Endothelial cell of umbilical vein (primary cell): ENCODE results near the gene CEP104. TPM values are rescaled to one million over a fixed set of nuclear protein-coding genes. Genes with fewer than 3 reads are reported as not detected.

Experiments used
- BruUV-seq: library from RNA; stranded (reverse); fragments of 400-500 nt; replicated peaks from 2 replicates; lab custom pipeline; 2021; lab: Mats Ljungman, UMichigan
- CTCF ChIA-PET: fragments of 300-600, 350-600 bp; sonication (Branson Sonifier 250); formaldehyde crosslinking; loops from one replicate; lab custom pipeline; 2021; ENCODE audit warnings: antibody characterized with exemption, inconsistent platforms; lab: Charles Lee
- POLR2A ChIA-PET: fragments of 300-600, 350-600 bp; sonication (Branson Sonifier 250); formaldehyde crosslinking; loops from one replicate; lab custom pipeline; 2021; ENCODE audit warnings: antibody characterized with exemption, inconsistent platforms; lab: Charles Lee
- DNase-seq: peaks from one replicate; pipeline ENCODE4 v3.0.0-alpha.2; 2011; ENCODE audit warnings: low read depth, low spot score
- FAIRE-seq: peaks from 2 replicates; lab custom pipeline; 2011; peaks lifted over from hg19 to GRCh38; lab: Jason Lieb, UNC
- H2AFZ ChIP-seq: 2 replicates; pipeline ENCODE4 v1.6.0; 2012; ENCODE audit warnings: low read depth, low read length, control low read depth, inconsistent platforms
- H3K27ac ChIP-seq: 2 replicates; pipeline ENCODE4 v1.5.1; 2011; ENCODE audit warnings: low read depth, mild to moderate bottlenecking, control low read depth, low read length, moderate library complexity; ENCODE audit not compliant: insufficient read depth
- H3K27me3 ChIP-seq, 2 experiments: 2 replicates each; pipeline versions ENCODE4 v1.6.0 to v1.6.1; 2011; ENCODE audit warnings: low read length in 2 of 2, mixed read lengths in 1 of 2; ENCODE audit not compliant: control insufficient read depth in 2 of 2, insufficient read depth in 2 of 2
- H3K36me3 ChIP-seq, 2 experiments: 2 replicates in 1 of 2; 3 replicates in 1 of 2; pipeline ENCODE4 v1.5.1; 2011; ENCODE audit warnings: low read length in 2 of 2, mild to moderate bottlenecking in 1 of 2, moderate library complexity in 1 of 2; ENCODE audit not compliant: control insufficient read depth in 2 of 2, insufficient read depth in 2 of 2; ENCODE audit errors: extremely low read depth in 1 of 2
- H3K4me1 ChIP-seq: 3 replicates; pipeline ENCODE4 v1.5.1; 2011; ENCODE audit warnings: mild to moderate bottlenecking, low read length; ENCODE audit not compliant: control insufficient read depth, insufficient read depth; ENCODE audit errors: extremely low read depth
- H3K4me2 ChIP-seq: 2 replicates; pipeline ENCODE4 v1.6.1; 2011; ENCODE audit warnings: low read length, control low read depth, mixed read lengths; ENCODE audit not compliant: insufficient read depth
- H3K4me3 ChIP-seq, 3 experiments: fragments of 200-600 bp in 1 of 3; sonication (generic), shearing (Covaris generic) in 1 of 3; replicated peaks in 1 of 3; 2 replicates each; pipeline ENCODE4 v1.5.1; 2011 to 2016; ENCODE audit warnings: control low read depth in 3 of 3, low read length in 3 of 3, mild to moderate bottlenecking in 2 of 3, inconsistent platforms in 1 of 3, low read depth in 1 of 3, moderate library complexity in 1 of 3; ENCODE audit not compliant: insufficient read depth in 1 of 3
- H3K79me2 ChIP-seq: 2 replicates; pipeline ENCODE4 v1.6.0; 2012; ENCODE audit warnings: low read length, inconsistent platforms; ENCODE audit not compliant: control insufficient read depth, insufficient read depth
- H3K9ac ChIP-seq: replicated peaks from 2 replicates; pipeline ENCODE3; 2011; ENCODE audit warnings: low read length, control low read depth; ENCODE audit not compliant: insufficient read depth; ENCODE audit errors: extremely low read depth
- H3K9me1 ChIP-seq: replicated peaks from 3 replicates; pipeline ENCODE4 v1.6.0; 2011; ENCODE audit warnings: mild to moderate bottlenecking, low read length; ENCODE audit not compliant: control insufficient read depth, insufficient read depth; ENCODE audit errors: extremely low read depth
- H3K9me3 ChIP-seq: replicated peaks from 2 replicates; pipeline ENCODE4 v1.5.1; 2012; ENCODE audit warnings: low read length, inconsistent platforms; ENCODE audit not compliant: control insufficient read depth, insufficient read depth
- H4K20me1 ChIP-seq: replicated peaks from 2 replicates; pipeline ENCODE3; 2011; ENCODE audit warnings: mild to moderate bottlenecking, low read length; ENCODE audit not compliant: control insufficient read depth, insufficient read depth; ENCODE audit errors: extremely low read depth
- CTCF ChIP-seq, 2 donors: IDR thresholded peaks; 1 replicate in 1 of 2; 2 replicates in 1 of 2; pipeline ENCODE4 v1.5.1; 2011; ENCODE audit warnings: low read length in 2 of 2, mild to moderate bottlenecking in 2 of 2, moderate library complexity in 2 of 2, control low read depth in 1 of 2, inconsistent platforms in 1 of 2, low read depth in 1 of 2; ENCODE audit not compliant: insufficient read depth in 1 of 2; ENCODE audit errors: extremely low read depth in 1 of 2
- EZH2 ChIP-seq: IDR thresholded peaks from 2 replicates; pipeline ENCODE4 v1.6.1; 2012; ENCODE audit warnings: borderline replicate concordance, low read depth, mild to moderate bottlenecking, moderate library complexity, low read length, inconsistent platforms; ENCODE audit not compliant: severe bottlenecking
- FOS ChIP-seq: IDR thresholded peaks from 2 replicates; pipeline ENCODE4 v1.6.1; 2011; ENCODE audit warnings: mild to moderate bottlenecking, low read length, moderate library complexity, borderline replicate concordance; ENCODE audit not compliant: insufficient read depth
- GATA2 ChIP-seq: IDR thresholded peaks from 2 replicates; pipeline ENCODE4 v1.7.0; 2011; ENCODE audit warnings: low read depth, mild to moderate bottlenecking, moderate library complexity, mixed read lengths, low read length; ENCODE audit not compliant: insufficient read length, insufficient read depth
- JUN ChIP-seq: IDR thresholded peaks from 2 replicates; pipeline ENCODE4 v1.6.1; 2011; ENCODE audit warnings: borderline replicate concordance, low read depth; ENCODE audit not compliant: insufficient read length, insufficient read depth
- MAX ChIP-seq: IDR thresholded peaks from 2 replicates; pipeline ENCODE4 v1.6.1; 2011; ENCODE audit not compliant: insufficient read depth, insufficient read length
- MYC ChIP-seq: IDR thresholded peaks from one replicate; pipeline ENCODE4 v1.6.1; 2011; ENCODE audit warnings: mild to moderate bottlenecking, low read depth, low read length
- POLR2A ChIP-seq: IDR thresholded peaks from 2 replicates; pipeline ENCODE4 v1.6.1; 2012; ENCODE audit warnings: low read depth, mild to moderate bottlenecking, control low read depth, low read length
- POLR2AphosphoS5 ChIP-seq: IDR thresholded peaks from 2 replicates; pipeline ENCODE4 v1.6.1; 2012; ENCODE audit warnings: low read depth, mild to moderate bottlenecking, control low read depth, low read length, moderate library complexity; ENCODE audit not compliant: insufficient read depth
- dilution Hi-C: fragments of 300-500 bp; cut with MboI; formaldehyde crosslinking; loops from one replicate; pipeline ENCODE4 v1.15.0; 2019; ENCODE audit warnings: low sequenced_read_pairs; ENCODE audit not compliant: extremely low pct_ligation_motif_present
- intact Hi-C: fragments of 100-400 bp; cut with micrococcal nuclease; formaldehyde crosslinking; loops from one replicate; pipeline ENCODE4 v1.10.0; 2022
- polyA plus RNA-seq, 4 experiments: library from polyadenylated mRNA; depleted of rRNA in 3 of 4; stranded (reverse) in 3 of 4; unstranded in 1 of 4; fragments of >200 nt; gene quantifications; 2 replicates each; pipeline versions ENCODE4 v1.2.1 to v1.2.3, GENCODE V29; 2011 to 2012; ENCODE audit warnings: missing spikeins in 1 of 4
- total RNA-seq: library from RNA; stranded (reverse); gene quantifications from 2 replicates; pipeline ENCODE4 v1.2.3, GENCODE V29; 2021

Gene CEP104
- total and polyA plus RNA-seq, 2 donors (not counting 3 experiments of a cell fraction or from before 2014, with no cell fraction given) = 12.4 to 43.0 TPM

- no peak overlapping the region for H3K9ac ChIP-seq
- CTCF ChIA-PET = interaction anchor here (1.4 kb wide), 1 partner anchor 45 kb away, joined by 3 read pairs; no protein-coding TSS in a partner anchor
Observed at GRCh38 chr1:3903141-3904005, 46.4 kb upstream of the CEP104 start.

More at GRCh38 chr1:3903141-3904005, 46.4 kb upstream of the CEP104 start:
- Histone ChIP-seq H3K27ac (no peak overlapping the region), H3K4me2 (no peak overlapping the region), H3K36me3 (no peaks in the 10 kb centered on the region), H3K9me3 (no peaks in the 10 kb centered on the region), H3K79me2 (peaks cover 17% of the 10 kb centered on the region), H3K4me3 (no peak overlapping the region), H3K9me1 (no peaks in the 10 kb centered on the region), H4K20me1 (no peaks in the 10 kb centered on the region), H3K27me3 (no peaks in the 10 kb centered on the region), H2AFZ (no peak overlapping the region), H3K4me1 (peaks cover 11% of the 10 kb centered on the region)
- FAIRE-seq = no peak
- BruUV-seq = no TSS peak
- intact Hi-C loops (loop anchor here (5.0 kb wide), 1 partner anchor 131 kb away; the partner anchor contains the start of gene SMIM1), dilution Hi-C loops (no loop called here)
- TF ChIP-seq CTCF (IDR thresholded peaks at IDR 0.05; ENCODE audit: extremely low read depth in 1 of 2, insufficient read depth in 1 of 2, low read depth in 1 of 2, low read length in 2 of 2) = no peak
- no peak for TF ChIP-seq JUN
- no peak for TF ChIP-seq GATA2
- TF ChIP-seq MAX = no peak
- TF ChIP-seq POLR2AphosphoS5 = no peak
- TF ChIP-seq MYC = no peak
- no peak for TF ChIP-seq FOS
- no peak for TF ChIP-seq EZH2
- no peak for TF ChIP-seq POLR2A
- POLR2A ChIA-PET = no interaction called here
- DNase-seq = no peak
